Upper lobe of right lung (tissue), 1 donor: ENCODE measurements around the gene LRRC2. TPM values are rescaled to one million over a fixed set of nuclear protein-coding genes. Genes with fewer than 3 reads are reported as not detected.

Experiments
- ATAC-seq: fragments of 200-7000 bp; cut with Tn5 transposase; one replicate; pipeline ENCODE4 v1.9.1; 2020; ENCODE audit warnings: mild to moderate bottlenecking, moderate library complexity
- DNase-seq: peaks from one replicate; pipeline ENCODE4 v3.0.0-alpha.2; 2020
- H3K27ac ChIP-seq: fragments of 200-600 bp; one replicate; pipeline ENCODE4 v1.8.0; 2022
- H3K27me3 ChIP-seq: fragments of 200-600 bp; one replicate; pipeline ENCODE4 v1.8.0; 2022; ENCODE audit warnings: mild to moderate bottlenecking
- H3K36me3 ChIP-seq: fragments of 200-600 bp; one replicate; pipeline ENCODE4 v1.8.0; 2022
- H3K4me1 ChIP-seq: fragments of 200-600 bp; one replicate; pipeline ENCODE4 v1.8.0; 2022
- H3K4me3 ChIP-seq: fragments of 200-600 bp; one replicate; pipeline ENCODE4 v1.8.0; 2022; ENCODE audit warnings: mild to moderate bottlenecking
- H3K9me3 ChIP-seq: fragments of 200-600 bp; one replicate; pipeline ENCODE4 v1.8.0; 2022
- CTCF ChIP-seq: fragments of 200-600 bp; IDR thresholded peaks from one replicate; pipeline ENCODE4 v1.8.0; 2022; ENCODE audit warnings: antibody characterized with exemption
- intact Hi-C: fragments of 100-400 bp; cut with DNase I; formaldehyde crosslinking; loops from one replicate; pipeline ENCODE4 v1.11.0; 2022
- total RNA-seq: library from RNA; stranded (reverse); fragmentation: NEBNext Ultra II Directional; extraction: Animal tissue kit (Norgen Biotek cat#: 25700); gene quantifications from one replicate; pipeline ENCODE4 v1.2.1, GENCODE V29; 2021
- donor health status: DM: no; HTN: yes; CAD: no; lungs with severe emphysema.

LRRC2 gene
- total RNA-seq, 1 donor from 2014 or later: 2.9 TPM

- H3K36me3 ChIP-seq: no peaks in the 10 kb centered on the region
- peaks cover 14% of the 10 kb centered on the region for H3K4me1 ChIP-seq
- H3K4me3 ChIP-seq: no peak overlapping the region
- TF ChIP-seq CTCF: no peak
- H3K9me3 ChIP-seq: no peaks in the 10 kb centered on the region
- H3K27ac ChIP-seq: no peak overlapping the region
- no peak for ATAC-seq
- intact Hi-C loops: no loop called here
- H3K27me3 ChIP-seq: no peaks in the 10 kb centered on the region
- no peak for DNase-seq
Observed at GRCh38 chr3:46537316-46537715, 28.8 kb downstream of the LRRC2 start.

- intact Hi-C loops: no loop called here
- H3K36me3 ChIP-seq: no peaks in the 10 kb centered on the region
- DNase-seq (no peak), ATAC-seq (no peak)
- no peak overlapping the region for H3K4me3 ChIP-seq
- no peaks in the 10 kb centered on the region for H3K27me3 ChIP-seq
- no peak overlapping the region for H3K27ac ChIP-seq
- peaks cover 14% of the 10 kb centered on the region for H3K4me1 ChIP-seq
- TF ChIP-seq CTCF: no peak
- no peaks in the 10 kb centered on the region for H3K9me3 ChIP-seq
Observed at GRCh38 chr3:46536758-46537157, 29.3 kb downstream of the LRRC2 start.

- no peak for DNase-seq
- no peak overlapping the region for H3K4me3 ChIP-seq
- TF ChIP-seq CTCF: no peak
- no peaks in the 10 kb centered on the region for H3K36me3 ChIP-seq
- H3K9me3 ChIP-seq: no peaks in the 10 kb centered on the region
- intact Hi-C loops: no loop called here
- no peak for ATAC-seq
- peaks cover 14% of the 10 kb centered on the region for H3K4me1 ChIP-seq
- no peak overlapping the region for H3K27ac ChIP-seq
- no peaks in the 10 kb centered on the region for H3K27me3 ChIP-seq
Observed at GRCh38 chr3:46535746-46536145, 30.4 kb downstream of the LRRC2 start.

GRCh38 chr3:46533091-46533490 lies 33.0 kb downstream of the LRRC2 start:
- Histone ChIP-seq H3K9me3 (no peaks in the 10 kb centered on the region), H3K27me3 (no peaks in the 10 kb centered on the region), H3K27ac (no peak overlapping the region), H3K36me3 (no peaks in the 10 kb centered on the region), H3K4me1 (peaks cover 3% of the 10 kb centered on the region), H3K4me3 (no peak overlapping the region)
- intact Hi-C loops: no loop called here
- TF ChIP-seq CTCF: no peak
- no peak for ATAC-seq
- no peak for DNase-seq

GRCh38 chr3:46527239-46527638 lies 38.9 kb downstream of the LRRC2 start:
- no peaks in the 10 kb centered on the region for H3K27me3 ChIP-seq
- ATAC-seq: no peak
- H3K4me3 ChIP-seq: no peak overlapping the region
- TF ChIP-seq CTCF: no peak
- no peaks in the 10 kb centered on the region for H3K4me1 ChIP-seq
- no peak overlapping the region for H3K27ac ChIP-seq
- H3K36me3 ChIP-seq: no peaks in the 10 kb centered on the region
- DNase-seq: no peak
- intact Hi-C loops: no loop called here
- H3K9me3 ChIP-seq: no peaks in the 10 kb centered on the region

- intact Hi-C loops: no loop called here
- H3K4me1 ChIP-seq: no peaks in the 10 kb centered on the region
- no peaks in the 10 kb centered on the region for H3K27me3 ChIP-seq
- DNase-seq (no peak), ATAC-seq (no peak)
- H3K4me3 ChIP-seq: no peak overlapping the region
- H3K27ac ChIP-seq: no peak overlapping the region
- no peaks in the 10 kb centered on the region for H3K9me3 ChIP-seq
- no peaks in the 10 kb centered on the region for H3K36me3 ChIP-seq
- no peak for TF ChIP-seq CTCF
Observed at GRCh38 chr3:46524832-46525231, 41.3 kb downstream of the LRRC2 start.
